CD4-positive, alpha-beta T cell (primary cell): ENCODE data around the gene ITGA11. TPM values are rescaled to one million over a fixed set of nuclear protein-coding genes. Genes with fewer than 3 reads are reported as not detected.

Experiments used
- ATAC-seq: fragments of 200-7000 bp; cut with Tn5 transposase; one replicate; pipeline ENCODE4 v1.10.0; 2022; ENCODE audit warnings: mild to moderate bottlenecking; ENCODE audit not compliant: poor library complexity
- CTCF ChIA-PET: fragments of 350-600 bp; sonication (Branson Sonifier 250); formaldehyde crosslinking; loops from one replicate; lab custom pipeline; 2021; ENCODE audit warnings: antibody characterized with exemption, inconsistent platforms; lab: Charles Lee
- POLR2A ChIA-PET: fragments of 350-600 bp; sonication (Branson Sonifier 250); formaldehyde crosslinking; loops from one replicate; lab custom pipeline; 2021; ENCODE audit warnings: antibody characterized with exemption, inconsistent platforms; lab: Charles Lee
- DNase-seq, 14 experiments: peaks; one replicate each; pipeline ENCODE4 v3.0.0-alpha.2; 2013 to 2020; ENCODE audit warnings: mixed read lengths in 2 of 14
- H3K27ac ChIP-seq, 2 donors: one replicate each; pipeline versions ENCODE4 v1.5.1 to v1.7.0; 2013; ENCODE audit warnings: low read length in 2 of 2, low read depth in 1 of 2, mild to moderate bottlenecking in 1 of 2
- H3K27me3 ChIP-seq, 2 experiments: 1 replicate in 1 of 2; 2 replicates in 1 of 2; pipeline versions ENCODE4 v1.6.1 to v1.7.0; 2013; ENCODE audit warnings: low read length in 2 of 2, control low read depth in 1 of 2, mild to moderate bottlenecking in 1 of 2, moderate library complexity in 1 of 2; ENCODE audit not compliant: insufficient read depth in 2 of 2, control insufficient read depth in 1 of 2
- H3K36me3 ChIP-seq: one replicate; pipeline ENCODE4 v1.6.1; 2013; ENCODE audit warnings: low read length, control low read depth; ENCODE audit not compliant: insufficient read depth
- H3K4me1 ChIP-seq: one replicate; pipeline ENCODE4 v1.6.1; 2013; ENCODE audit warnings: low read length, control low read depth; ENCODE audit not compliant: insufficient read depth
- H3K4me3 ChIP-seq: one replicate; pipeline ENCODE4 v1.5.1; 2013; ENCODE audit warnings: mild to moderate bottlenecking, low read length, moderate library complexity
- H3K9me3 ChIP-seq, 2 experiments: 1 replicate in 1 of 2; 2 replicates in 1 of 2; pipeline versions ENCODE4 v1.6.1 to v1.7.0; 2013; ENCODE audit warnings: low read length in 2 of 2, mild to moderate bottlenecking in 2 of 2, control low read depth in 1 of 2, moderate library complexity in 1 of 2; ENCODE audit not compliant: control insufficient read depth in 1 of 2, insufficient read depth in 1 of 2
- H3K27ac Mint-ChIP-seq: one replicate; pipeline ENCODE4 v1.8.0; 2020; ENCODE audit warnings: mixed read lengths
- H3K27me3 Mint-ChIP-seq: one replicate; pipeline ENCODE4 v1.8.0; 2021; ENCODE audit warnings: mixed read lengths
- H3K36me3 Mint-ChIP-seq: one replicate; pipeline ENCODE4 v1.8.0; 2021; ENCODE audit warnings: low read depth, mixed read lengths
- H3K4me1 Mint-ChIP-seq: one replicate; pipeline ENCODE4 v1.8.0; 2021; ENCODE audit warnings: low read depth, mixed read lengths
- H3K4me3 Mint-ChIP-seq: one replicate; pipeline ENCODE4 v1.8.0; 2020; ENCODE audit warnings: mild to moderate bottlenecking, mixed read lengths
- H3K9me3 Mint-ChIP-seq: one replicate; pipeline ENCODE4 v1.8.0; 2020; ENCODE audit warnings: mixed read lengths
- intact Hi-C, 2 experiments: fragments of 100-400 bp; cut with DNase I in 1 of 2; cut with micrococcal nuclease in 1 of 2; formaldehyde crosslinking; loops; one replicate each; pipeline versions ENCODE4 v1.15.1 to v1.9.0; 2023 to 2025; cut with DNase I, micrococcal nuclease
- total RNA-seq, 174 experiments: library from RNA in 2 of 174; stranded (reverse) in 2 of 174; gene quantifications; one replicate each; pipeline ENCODE4 v1.2.3 and lab custom pipeline; 2021 to 2026
- TF ChIP-seq, protein P1 (sequence below): fragments of 200-600 bp; IDR thresholded peaks from one replicate; pipeline ENCODE4 v1.8.0; 2022; ENCODE audit warnings: antibody characterized with exemption, mild to moderate bottlenecking

The ITGA11 gene
- total RNA-seq, 2 experiments from 2014 or later = 0.08 to 0.20 TPM

DNA sequence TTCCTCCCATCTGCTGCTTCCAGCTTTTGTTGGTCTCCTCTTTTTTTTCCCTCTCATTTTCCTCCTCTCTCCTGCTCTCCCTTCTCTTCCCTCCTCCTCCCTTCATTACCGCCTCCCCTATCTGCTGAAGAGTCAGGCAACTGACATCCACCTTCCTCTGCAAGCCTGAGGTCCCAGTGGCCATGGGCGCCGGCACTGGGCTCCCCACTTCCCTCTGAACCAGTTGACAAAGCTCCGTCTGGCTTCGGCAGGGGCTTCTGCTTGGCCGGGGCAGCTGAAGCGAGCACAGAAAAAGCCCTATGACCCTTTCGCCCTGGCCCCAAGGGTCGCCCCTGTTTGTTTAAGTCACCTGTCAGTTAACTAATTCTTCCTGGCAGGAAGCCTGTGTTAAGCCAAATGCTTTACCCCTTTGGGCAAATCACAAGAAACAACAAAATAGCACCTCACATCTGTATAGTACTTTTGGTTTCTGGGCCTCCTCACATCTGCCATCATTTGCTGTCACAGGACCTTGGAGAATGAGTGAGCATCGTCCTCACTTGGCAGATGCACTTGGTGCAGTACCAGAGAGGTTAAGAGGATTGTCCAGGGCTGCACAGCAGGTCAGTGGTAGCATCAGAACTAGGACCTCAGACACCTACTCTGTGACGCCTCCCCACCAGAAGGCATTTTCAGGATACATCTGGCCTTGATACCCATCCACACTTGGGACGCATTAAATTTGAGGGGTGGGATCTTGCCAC, 27.7 kb downstream of the ITGA11 start:
- peaks cover 0 to 19% of the 10 kb centered on the region in 2 experiments for H3K9me3 ChIP-seq
- no peak overlapping the region for H3K4me3 ChIP-seq
- Mint-ChIP-seq H3K9me3 (no peaks in the 10 kb centered on the region), H3K4me3 (no peak overlapping the region), H3K27me3 (no peaks in the 10 kb centered on the region), H3K27ac (no peak overlapping the region), H3K4me1 (no peaks in the 10 kb centered on the region), H3K36me3 (no peaks in the 10 kb centered on the region)
- H3K27me3 ChIP-seq = no peaks in the 10 kb centered on the region
- no peaks in the 10 kb centered on the region for H3K4me1 ChIP-seq
- DNase-seq (no peak), ATAC-seq (no peak)
- no peak overlapping the region for H3K27ac ChIP-seq
- no peaks in the 10 kb centered on the region for H3K36me3 ChIP-seq
- TF ChIP-seq, protein P1, sequence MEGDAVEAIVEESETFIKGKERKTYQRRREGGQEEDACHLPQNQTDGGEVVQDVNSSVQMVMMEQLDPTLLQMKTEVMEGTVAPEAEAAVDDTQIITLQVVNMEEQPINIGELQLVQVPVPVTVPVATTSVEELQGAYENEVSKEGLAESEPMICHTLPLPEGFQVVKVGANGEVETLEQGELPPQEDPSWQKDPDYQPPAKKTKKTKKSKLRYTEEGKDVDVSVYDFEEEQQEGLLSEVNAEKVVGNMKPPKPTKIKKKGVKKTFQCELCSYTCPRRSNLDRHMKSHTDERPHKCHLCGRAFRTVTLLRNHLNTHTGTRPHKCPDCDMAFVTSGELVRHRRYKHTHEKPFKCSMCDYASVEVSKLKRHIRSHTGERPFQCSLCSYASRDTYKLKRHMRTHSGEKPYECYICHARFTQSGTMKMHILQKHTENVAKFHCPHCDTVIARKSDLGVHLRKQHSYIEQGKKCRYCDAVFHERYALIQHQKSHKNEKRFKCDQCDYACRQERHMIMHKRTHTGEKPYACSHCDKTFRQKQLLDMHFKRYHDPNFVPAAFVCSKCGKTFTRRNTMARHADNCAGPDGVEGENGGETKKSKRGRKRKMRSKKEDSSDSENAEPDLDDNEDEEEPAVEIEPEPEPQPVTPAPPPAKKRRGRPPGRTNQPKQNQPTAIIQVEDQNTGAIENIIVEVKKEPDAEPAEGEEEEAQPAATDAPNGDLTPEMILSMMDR = no peak
- ChIA-PET CTCF (no interaction called here), POLR2A (no interaction called here)
- intact Hi-C loops = no loop called here

DNA sequence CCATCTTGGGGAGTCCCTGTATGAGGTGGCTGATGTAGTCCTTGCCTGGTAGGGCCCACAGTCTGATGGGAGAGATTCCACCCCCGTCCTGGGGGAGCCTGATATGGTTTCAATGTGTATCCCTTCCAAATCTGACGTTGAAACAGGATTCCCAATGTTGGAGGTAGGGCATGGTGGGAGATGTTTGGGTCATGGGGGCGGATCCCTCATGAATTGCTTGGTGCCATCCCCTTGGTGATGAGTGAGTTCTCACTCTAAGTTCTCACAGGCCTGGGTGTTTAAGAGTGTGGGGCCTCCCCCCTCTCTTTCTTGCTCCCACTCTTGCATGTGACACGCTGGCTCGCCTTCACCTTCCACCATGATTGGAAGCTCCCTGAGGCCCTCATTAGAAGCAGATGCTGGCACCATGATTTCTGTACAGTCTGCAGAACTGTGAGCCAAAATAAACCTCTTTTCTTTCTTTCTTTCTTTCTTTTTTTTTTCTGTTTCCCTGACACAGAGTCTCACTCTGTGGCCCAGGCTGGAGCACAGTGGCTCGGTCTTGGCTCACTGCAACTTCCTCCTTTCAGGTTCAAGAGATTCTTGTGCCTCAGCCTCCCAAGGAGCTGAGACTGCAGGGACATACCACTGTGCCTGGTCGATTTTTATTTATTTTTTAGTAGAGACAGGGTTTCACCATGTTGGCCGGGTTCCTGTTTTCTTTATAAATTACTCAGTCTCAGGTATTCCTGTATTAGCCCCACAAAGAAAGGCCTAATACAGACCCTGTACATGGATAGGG, 28.6 kb downstream of the ITGA11 start:
- H3K27ac ChIP-seq = no peak overlapping the region
- peaks cover 0 to 19% of the 10 kb centered on the region in 2 experiments for H3K9me3 ChIP-seq
- TF ChIP-seq, protein P1 = no peak
- Mint-ChIP-seq H3K27ac (no peak overlapping the region), H3K4me3 (no peak overlapping the region), H3K36me3 (no peaks in the 10 kb centered on the region), H3K4me1 (no peaks in the 10 kb centered on the region), H3K27me3 (no peaks in the 10 kb centered on the region), H3K9me3 (no peaks in the 10 kb centered on the region)
- H3K4me3 ChIP-seq = no peak overlapping the region
- ChIA-PET CTCF (no interaction called here), POLR2A (no interaction called here)
- intact Hi-C loops = no loop called here
- no peaks in the 10 kb centered on the region for H3K4me1 ChIP-seq
- no peaks in the 10 kb centered on the region for H3K36me3 ChIP-seq
- ATAC-seq (no peak), DNase-seq (no peak)
- no peaks in the 10 kb centered on the region for H3K27me3 ChIP-seq

DNA sequence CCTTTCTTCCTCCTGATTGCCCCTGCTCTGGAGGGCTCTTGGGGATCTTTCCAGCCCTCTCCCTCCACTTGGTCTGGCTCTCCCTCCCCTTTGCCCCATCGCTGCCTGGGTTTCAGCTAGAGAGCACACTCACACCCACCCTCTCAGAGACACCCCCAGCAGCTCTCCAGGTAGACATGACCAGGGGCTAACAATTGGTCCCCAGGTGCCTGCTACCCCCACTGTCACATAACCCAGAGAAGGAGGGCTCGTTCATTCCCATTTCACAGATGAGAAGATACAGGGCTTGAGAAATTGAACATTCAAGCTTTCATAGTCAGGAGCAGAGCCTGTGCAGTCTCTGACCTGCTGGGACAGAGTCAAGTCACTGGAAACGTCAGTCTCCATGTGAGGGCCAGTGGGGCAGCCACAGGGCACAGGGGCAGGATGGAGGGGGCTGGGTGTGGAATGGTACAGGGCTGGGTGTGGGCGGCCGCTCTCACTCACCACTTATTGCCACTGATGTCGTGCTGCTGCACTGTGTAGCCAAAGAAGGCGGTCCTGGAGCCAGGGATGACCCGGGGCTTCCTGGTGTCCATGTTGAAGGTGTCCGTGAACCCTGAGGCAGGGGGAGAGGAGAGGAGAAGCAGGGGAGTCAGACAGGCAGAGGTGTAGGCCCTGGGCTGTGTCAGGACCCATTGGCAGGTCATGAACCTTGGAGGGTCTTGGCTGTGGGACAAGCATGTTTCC, 29.4 kb downstream of the ITGA11 start:
- no peaks in the 10 kb centered on the region for H3K36me3 ChIP-seq
- Mint-ChIP-seq H3K9me3 (no peaks in the 10 kb centered on the region), H3K27me3 (no peaks in the 10 kb centered on the region), H3K4me1 (no peaks in the 10 kb centered on the region), H3K27ac (no peak overlapping the region), H3K36me3 (no peaks in the 10 kb centered on the region), H3K4me3 (no peak overlapping the region)
- H3K9me3 ChIP-seq = peaks cover 0 to 19% of the 10 kb centered on the region in 2 experiments
- ChIA-PET POLR2A (no interaction called here), CTCF (no interaction called here)
- no peak for ATAC-seq
- H3K4me3 ChIP-seq = no peak overlapping the region
- TF ChIP-seq, protein P1 = no peak
- no peaks in the 10 kb centered on the region for H3K4me1 ChIP-seq
- H3K27ac ChIP-seq = no peak overlapping the region
- no peaks in the 10 kb centered on the region for H3K27me3 ChIP-seq
- no peak for DNase-seq
- intact Hi-C loops = no loop called here
